Amniotic epithelial cell (primary cell): ENCODE results near the gene ZNF574.

ENCODE experiments used
- DNase-seq: peaks from one replicate; pipeline ENCODE4 v3.0.0-alpha.2; 2010; ENCODE audit warnings: low read depth

The ZNF574 gene

DNA sequence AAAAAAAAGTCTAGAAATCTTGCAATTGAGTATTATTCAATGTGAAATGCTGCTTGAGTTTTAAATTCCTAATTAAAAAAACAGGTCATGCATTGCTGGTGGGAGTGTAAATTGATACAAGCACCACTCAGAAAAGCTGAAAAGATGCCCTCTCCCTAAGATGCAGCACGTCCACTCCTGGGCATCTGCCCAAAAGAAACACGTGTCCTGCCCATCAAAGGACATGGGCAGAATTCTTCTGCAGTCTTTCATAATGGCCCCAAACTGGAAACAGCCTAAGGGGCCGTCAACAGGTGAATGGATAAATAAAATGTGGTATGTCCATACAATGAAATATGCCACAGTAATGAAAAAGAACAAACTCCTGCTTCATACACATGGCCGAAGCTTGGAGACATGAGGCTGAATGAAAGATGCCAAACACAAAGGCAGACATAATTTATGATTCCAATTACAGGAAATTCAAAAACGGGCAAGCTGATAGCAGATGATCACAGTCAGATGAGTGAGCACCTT, 48.5 kb downstream of the ZNF574 start:
- DNase-seq = no peak

GRCh38 chr19:42125536-42125935, 49.6 kb downstream of the ZNF574 start:
- no peak for DNase-seq

GRCh38 chr19:42126574-42126973, 50.6 kb downstream of the ZNF574 start:
- DNase-seq = no peak

- no peak for DNase-seq
Measured at GRCh38 chr19:42129399-42130253, 53.7 kb downstream of the ZNF574 start.

- no peak for DNase-seq
Measured at GRCh38 chr19:42130254-42130573, 54.2 kb downstream of the ZNF574 start.
